MM.1S (cell line): ENCODE data around the gene LRMDA.

Experiments
- DNase-seq: peaks from one replicate; pipeline ENCODE4 v3.0.0-alpha.2; 2015
- H2AFZ ChIP-seq: fragments of 300-600 bp; sonication (generic); 2 replicates; pipeline ENCODE4 v1.6.0; 2016; ENCODE audit warnings: antibody characterized with exemption, low read length
- H3F3A ChIP-seq: fragments of 300-600 bp; sonication (generic); 2 replicates; pipeline ENCODE4 v1.6.1; 2016; ENCODE audit warnings: mild to moderate bottlenecking, antibody characterized with exemption, low read length, moderate library complexity, mixed read lengths; ENCODE audit not compliant: insufficient read depth
- H3K27ac ChIP-seq: fragments of 300-600 bp; sonication (generic); 2 replicates; pipeline ENCODE4 v1.5.1; 2016; ENCODE audit warnings: mild to moderate bottlenecking, low read length
- H3K27me3 ChIP-seq: fragments of 300-600 bp; sonication (generic); replicated peaks from 2 replicates; pipeline ENCODE4 v1.6.0; 2016; ENCODE audit warnings: low read length; ENCODE audit not compliant: insufficient read depth
- H3K36me3 ChIP-seq: fragments of 300-600 bp; sonication (generic); replicated peaks from 2 replicates; pipeline ENCODE4 v1.6.1; 2016; ENCODE audit warnings: mild to moderate bottlenecking, low read length, mixed read lengths; ENCODE audit not compliant: insufficient read depth
- H3K4me1 ChIP-seq: fragments of 300-600 bp; sonication (generic); 2 replicates; pipeline ENCODE4 v1.6.1; 2016; ENCODE audit warnings: low read length, mixed read lengths
- H3K4me2 ChIP-seq: fragments of 300-600 bp; sonication (generic); 2 replicates; pipeline ENCODE4 v1.6.0; 2016; ENCODE audit warnings: low read depth, low read length
- H3K4me3 ChIP-seq: fragments of 300-600 bp; sonication (generic); 2 replicates; pipeline ENCODE4 v1.5.1; 2016; ENCODE audit warnings: low read length, mixed read lengths
- H3K79me2 ChIP-seq: fragments of 300-600 bp; sonication (generic); 2 replicates; pipeline ENCODE4 v1.6.1; 2016; ENCODE audit warnings: mixed run types, low read length, mixed read lengths
- H3K9ac ChIP-seq: fragments of 300-600 bp; sonication (generic); 2 replicates; pipeline ENCODE4 v1.6.1; 2016; ENCODE audit warnings: low read length, mixed read lengths
- H3K9me2 ChIP-seq: fragments of 300-600 bp; sonication (generic); replicated peaks from 2 replicates; pipeline ENCODE4 v1.6.1; 2016; ENCODE audit warnings: mild to moderate bottlenecking, low read length, mixed read lengths; ENCODE audit not compliant: insufficient read depth
- H3K9me3 ChIP-seq: fragments of 300-600 bp; sonication (generic); replicated peaks from 2 replicates; pipeline ENCODE4 v1.6.1; 2016; ENCODE audit warnings: mild to moderate bottlenecking, low read length, mixed read lengths; ENCODE audit not compliant: insufficient read depth
- H4K20me1 ChIP-seq: fragments of 300-600 bp; sonication (generic); 2 replicates; pipeline ENCODE4 v1.6.1; 2016; ENCODE audit warnings: mild to moderate bottlenecking, low read length, moderate library complexity, mixed read lengths; ENCODE audit not compliant: insufficient read depth
- CTCF ChIP-seq: fragments of 300-600 bp; sonication (generic); IDR thresholded peaks from 2 replicates; pipeline ENCODE4 v1.5.1; 2016; ENCODE audit warnings: antibody characterized with exemption, low read length, mixed read lengths
- EZH2 ChIP-seq: fragments of 300-600 bp; sonication (generic); optimal IDR thresholded peaks from 2 replicates; pipeline ENCODE3; 2017; ENCODE audit warnings: low read depth, mild to moderate bottlenecking, antibody characterized with exemption, low read length, mixed read lengths
- EZH2phosphoT487 ChIP-seq: fragments of 300-600 bp; sonication (generic); IDR thresholded peaks from 2 replicates; pipeline ENCODE4 v1.6.1; 2018; ENCODE audit warnings: antibody characterized with exemption, low read length

LRMDA gene

GRCh38 chr10:75392271-75392670 is 39.2 kb upstream of the LRMDA start:
- Histone ChIP-seq H3K27ac (no peak overlapping the region), H4K20me1 (no peaks in the 10 kb centered on the region), H3F3A (no peaks in the 10 kb centered on the region), H3K4me2 (no peak overlapping the region), H3K4me3 (no peak overlapping the region), H3K4me1 (no peaks in the 10 kb centered on the region), H2AFZ (no peak overlapping the region), H3K79me2 (no peaks in the 10 kb centered on the region), H3K27me3 (no peaks in the 10 kb centered on the region), H3K36me3 (no peaks in the 10 kb centered on the region), H3K9ac (no peak overlapping the region), H3K9me2 (no peaks in the 10 kb centered on the region), H3K9me3 (no peaks in the 10 kb centered on the region)
- TF ChIP-seq CTCF (no peak), EZH2 (no peak), EZH2phosphoT487 (no peak)
- DNase-seq, result no peak

- Histone ChIP-seq H3K9me3 (no peaks in the 10 kb centered on the region), H3K27me3 (no peaks in the 10 kb centered on the region), H3K4me3 (no peak overlapping the region), H3F3A (no peaks in the 10 kb centered on the region), H3K4me1 (no peaks in the 10 kb centered on the region), H3K9me2 (no peaks in the 10 kb centered on the region), H2AFZ (no peak overlapping the region), H3K79me2 (no peaks in the 10 kb centered on the region), H4K20me1 (no peaks in the 10 kb centered on the region), H3K36me3 (no peaks in the 10 kb centered on the region), H3K27ac (no peak overlapping the region), H3K9ac (no peak overlapping the region), H3K4me2 (no peak overlapping the region)
- TF ChIP-seq EZH2, result no peak
- TF ChIP-seq CTCF, result no peak
- no peak for TF ChIP-seq EZH2phosphoT487
- DNase-seq, result no peak
Measured at GRCh38 chr10:75392744-75393143, 38.7 kb upstream of the LRMDA start.

GRCh38 chr10:75394221-75394620 is 37.2 kb upstream of the LRMDA start:
- DNase-seq, result no peak
- Histone ChIP-seq H3K79me2 (peaks cover 9% of the 10 kb centered on the region), H3K9ac (no peak overlapping the region), H3K9me3 (no peaks in the 10 kb centered on the region), H3K4me1 (no peaks in the 10 kb centered on the region), H3K27me3 (no peaks in the 10 kb centered on the region), H3K9me2 (no peaks in the 10 kb centered on the region), H2AFZ (no peak overlapping the region), H3K27ac (no peak overlapping the region), H3K4me2 (no peak overlapping the region), H3F3A (no peaks in the 10 kb centered on the region), H3K4me3 (no peak overlapping the region), H3K36me3 (no peaks in the 10 kb centered on the region), H4K20me1 (no peaks in the 10 kb centered on the region)
- TF ChIP-seq EZH2phosphoT487 (no peak), EZH2 (no peak), CTCF (no peak)
